GM21381 (cell line): ENCODE measurements around the gene RPS27L.

ENCODE experiments used
- ATAC-seq: cut with Tn5 transposase; IDR thresholded peaks from one replicate; pipeline ENCODE4 v1.9.1; 2021; ENCODE audit warnings: mild to moderate bottlenecking, moderate library complexity; ENCODE audit not compliant: unreplicated experiment

RPS27L gene

DNA sequence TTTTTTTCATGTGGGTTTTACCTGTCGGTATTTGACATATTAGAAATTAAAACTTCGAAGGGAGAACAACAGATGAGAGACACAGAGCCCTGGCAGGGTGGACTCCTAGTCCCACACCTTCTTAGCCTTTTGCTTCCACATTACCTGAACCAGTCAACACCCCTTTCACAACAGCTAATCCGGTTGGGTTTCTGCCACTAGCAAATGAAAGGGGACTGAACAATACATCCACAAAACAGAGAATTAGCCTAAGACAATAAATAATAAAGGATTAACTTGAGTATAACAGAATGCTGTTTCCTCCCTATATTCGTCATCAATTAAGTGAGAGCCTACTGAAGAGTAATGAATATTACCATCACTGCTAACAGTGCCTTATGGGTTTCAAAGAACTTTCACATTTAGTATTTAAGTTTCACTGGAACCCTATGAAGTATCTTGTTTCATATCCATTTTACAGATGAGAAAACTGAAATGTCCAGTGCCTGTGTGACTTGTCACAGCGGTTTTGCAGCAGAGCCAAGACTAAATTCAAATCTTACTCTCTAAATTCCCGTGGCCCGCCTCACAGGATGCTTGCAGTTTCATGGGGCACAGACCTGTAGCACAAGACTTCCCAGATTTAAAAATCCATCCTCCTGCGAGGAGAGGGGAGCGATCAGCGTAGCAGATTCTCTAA, 31.1 kb upstream of the RPS27L start:
- ATAC-seq: no peak

GRCh38 chr15:63187589-63188226, 30.4 kb upstream of the RPS27L start:
- no peak for ATAC-seq

DNA sequence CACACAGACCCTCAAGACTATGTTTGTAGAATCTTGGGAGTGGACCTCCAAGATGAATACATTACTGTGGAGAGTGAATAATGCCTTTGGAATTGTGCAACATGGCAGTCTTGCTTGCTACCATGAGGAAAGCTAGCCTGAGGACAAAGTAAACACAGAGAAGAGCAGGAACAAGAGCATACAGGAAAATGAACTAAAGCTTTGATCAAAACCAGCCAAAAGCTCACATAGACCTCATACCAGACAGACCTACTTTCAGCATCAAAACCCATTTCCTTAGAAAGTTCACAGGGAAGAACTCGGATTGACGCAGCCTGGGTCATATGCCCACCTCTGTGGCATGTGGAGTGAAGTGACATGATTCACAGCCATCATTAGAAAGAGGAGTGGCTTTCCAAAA, 28.8 kb upstream of the RPS27L start:
- no peak for ATAC-seq

- ATAC-seq: no peak
Measured at GRCh38 chr15:63185206-63185605, 27.9 kb upstream of the RPS27L start.

- no peak for ATAC-seq
Measured at GRCh38 chr15:63181648-63182047, 24.4 kb upstream of the RPS27L start.

DNA sequence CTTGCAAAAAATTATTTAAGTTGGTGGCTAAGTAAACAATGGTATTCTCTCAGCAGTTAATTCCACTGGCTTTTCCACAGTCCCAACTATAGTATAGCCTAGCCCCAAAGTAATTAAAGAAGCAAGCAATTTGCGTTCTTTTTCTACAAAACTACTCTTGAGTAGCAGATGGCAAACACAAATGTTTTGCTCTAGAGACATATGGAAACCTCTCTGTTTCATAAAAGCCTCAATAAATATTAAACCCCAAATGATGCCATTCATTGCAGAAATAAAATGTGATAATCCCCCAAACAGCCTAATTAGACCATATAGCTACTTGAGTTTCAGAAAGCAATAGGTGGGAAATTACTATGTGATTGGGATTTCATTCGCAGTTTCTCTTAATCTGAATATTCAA, 23.5 kb upstream of the RPS27L start:
- no peak for ATAC-seq

DNA sequence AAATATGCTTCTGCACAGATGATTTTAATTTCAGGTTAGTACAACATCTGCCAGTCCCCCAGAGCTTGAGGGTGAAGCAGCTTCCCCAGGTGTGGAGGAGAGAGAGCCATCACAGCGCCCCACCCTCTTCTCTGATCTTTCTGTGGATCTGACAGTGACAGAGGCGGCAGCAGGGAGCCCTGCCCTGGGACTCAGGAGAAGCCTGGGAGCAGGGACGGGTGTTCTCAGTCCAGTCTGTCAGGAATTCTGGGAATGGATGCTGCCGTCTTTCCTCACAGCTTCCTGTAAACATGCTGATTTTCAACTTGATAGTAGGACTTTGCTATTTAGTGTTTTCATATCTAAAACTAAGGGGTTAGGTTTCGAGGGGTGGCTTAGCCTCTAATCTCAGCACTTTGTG, 20.8 kb upstream of the RPS27L start:
- no peak for ATAC-seq

DNA sequence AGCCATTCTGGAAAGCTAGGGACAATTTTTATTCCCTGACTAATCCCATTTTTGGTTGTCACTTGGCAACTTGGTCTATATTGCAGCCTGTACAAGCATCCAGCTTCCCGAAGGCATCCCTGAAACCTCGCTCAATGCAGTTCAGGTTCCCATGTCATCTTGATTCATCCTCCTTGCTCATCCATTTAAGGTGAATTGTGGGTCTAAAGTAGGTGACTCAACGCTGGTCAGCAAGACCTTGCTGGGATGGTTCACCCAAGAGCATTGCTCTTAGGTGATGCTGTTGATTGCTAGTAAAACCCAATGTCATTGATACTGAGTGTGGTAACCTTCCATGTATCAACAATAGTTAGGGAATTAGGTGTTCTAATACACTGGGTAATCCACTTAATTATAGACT, 19.0 kb upstream of the RPS27L start:
- ATAC-seq: no peak

- ATAC-seq: no peak
Measured at GRCh38 chr15:63172851-63173451, 15.7 kb upstream of the RPS27L start.

DNA sequence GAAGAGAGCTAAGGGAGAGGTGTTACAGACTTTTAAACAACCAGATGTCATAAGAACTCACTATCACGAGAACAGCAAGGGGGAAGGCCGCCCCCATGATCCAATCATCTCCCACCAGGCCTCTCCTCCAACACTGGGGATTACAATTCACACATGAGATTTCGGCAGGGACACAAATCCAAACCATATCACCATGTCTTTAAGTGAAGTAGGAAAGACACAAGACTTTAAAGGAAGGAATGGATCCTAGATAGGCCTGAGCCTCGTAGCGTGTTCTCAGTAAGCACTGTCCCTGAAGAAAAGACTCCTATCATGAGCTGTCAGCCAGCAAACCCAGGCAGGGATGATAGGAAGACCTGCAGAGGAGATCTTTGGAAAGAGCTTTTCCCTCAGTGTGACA, 15.1 kb upstream of the RPS27L start:
- ATAC-seq: no peak

- no peak for ATAC-seq
Measured at GRCh38 chr15:63169788-63170187, 12.5 kb upstream of the RPS27L start.

DNA sequence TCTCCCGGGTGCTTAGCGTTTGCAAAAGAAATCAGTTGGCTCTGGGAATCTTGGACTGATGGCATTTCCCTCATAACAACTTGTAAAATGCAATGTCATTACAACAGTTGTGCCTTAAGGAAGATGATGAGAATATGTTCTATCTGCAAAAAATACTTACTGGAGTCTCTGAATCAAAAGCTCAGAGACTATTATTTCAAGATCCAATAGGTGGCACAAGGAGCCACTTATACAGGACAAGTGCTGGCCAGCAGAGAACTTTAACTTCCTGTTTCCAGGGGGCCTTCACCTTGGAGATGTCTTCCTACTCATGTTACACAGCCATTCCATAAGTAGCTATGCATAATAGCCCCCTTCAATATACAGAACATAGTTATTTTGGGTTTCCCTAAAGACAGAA, 8.9 kb upstream of the RPS27L start:
- ATAC-seq: no peak

DNA sequence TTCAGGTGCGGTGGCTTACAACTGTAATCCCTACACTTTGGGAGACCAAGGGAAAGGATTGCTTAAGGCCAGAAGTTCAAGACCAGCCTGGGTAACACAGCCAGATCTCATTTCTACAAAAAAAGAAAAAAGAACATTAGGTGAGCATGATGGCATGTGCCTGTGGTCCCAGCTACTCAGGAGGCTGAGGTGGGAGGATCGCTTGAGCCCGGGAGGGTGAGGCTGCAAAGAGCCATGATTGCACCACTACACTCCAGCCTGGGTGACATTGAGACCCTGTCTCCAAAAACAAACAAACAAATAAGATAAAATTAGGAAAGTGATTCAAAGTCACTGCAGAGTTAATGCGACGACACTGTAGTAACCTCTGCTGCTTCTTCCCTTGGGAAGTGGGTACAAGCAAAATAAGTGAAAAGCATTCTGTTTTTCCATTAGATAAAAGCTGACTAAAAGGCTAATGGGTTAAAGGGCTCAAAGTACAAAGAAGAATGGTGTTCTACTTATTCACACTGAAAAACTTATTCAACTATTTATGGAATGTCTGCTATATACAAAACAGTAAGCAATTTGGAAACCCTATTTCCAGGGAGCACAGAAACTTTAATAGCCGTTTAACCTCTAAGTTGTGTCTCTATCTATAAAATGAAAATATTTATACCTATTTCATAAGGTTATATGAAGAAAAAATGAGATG, 8.0 kb upstream of the RPS27L start:
- ATAC-seq: no peak

- ATAC-seq: no peak
Measured at GRCh38 chr15:63163217-63163616, 5.9 kb upstream of the RPS27L start.

DNA sequence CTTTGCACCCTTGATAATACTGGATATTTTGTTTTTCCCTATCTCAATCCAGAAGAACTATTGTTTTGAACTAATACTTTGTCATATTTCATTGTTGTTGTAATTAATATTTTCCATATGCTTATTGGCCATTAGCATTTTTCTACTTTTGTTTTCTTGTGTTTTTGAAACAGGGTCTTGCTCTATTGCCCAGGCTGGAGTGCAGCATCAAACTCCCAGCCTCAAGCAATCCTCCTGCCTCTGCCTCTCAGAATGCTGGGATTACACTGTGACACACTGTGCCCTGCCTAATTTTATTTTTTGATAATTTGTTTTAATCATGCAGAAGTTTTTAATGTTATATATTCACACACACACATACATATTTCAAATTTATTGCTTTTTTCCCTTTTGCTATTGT, 3.4 kb upstream of the RPS27L start:
- no peak for ATAC-seq

GRCh38 chr15:63157891-63158431, 684 bp upstream of the RPS27L start:
- ATAC-seq: peak; percentile 8

DNA sequence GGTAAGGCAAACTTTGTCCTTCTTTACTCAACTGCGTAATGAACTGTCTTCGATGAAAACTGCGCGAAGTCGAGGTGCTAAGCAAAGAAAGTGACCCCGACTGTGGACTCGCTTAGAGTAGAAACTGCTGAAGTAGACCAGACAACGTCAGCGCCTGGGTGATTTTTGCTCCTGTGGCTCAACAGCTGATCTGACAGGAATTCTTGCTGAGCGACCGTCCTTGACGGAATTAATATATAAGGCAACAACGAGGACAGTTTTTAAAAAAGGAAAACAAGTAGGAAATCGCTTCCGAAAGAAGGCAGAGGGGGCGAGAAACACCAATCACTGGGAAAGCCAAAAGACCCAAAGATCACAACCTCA, 541 bp downstream of the RPS27L start:
- ATAC-seq: peak; percentile 23

DNA sequence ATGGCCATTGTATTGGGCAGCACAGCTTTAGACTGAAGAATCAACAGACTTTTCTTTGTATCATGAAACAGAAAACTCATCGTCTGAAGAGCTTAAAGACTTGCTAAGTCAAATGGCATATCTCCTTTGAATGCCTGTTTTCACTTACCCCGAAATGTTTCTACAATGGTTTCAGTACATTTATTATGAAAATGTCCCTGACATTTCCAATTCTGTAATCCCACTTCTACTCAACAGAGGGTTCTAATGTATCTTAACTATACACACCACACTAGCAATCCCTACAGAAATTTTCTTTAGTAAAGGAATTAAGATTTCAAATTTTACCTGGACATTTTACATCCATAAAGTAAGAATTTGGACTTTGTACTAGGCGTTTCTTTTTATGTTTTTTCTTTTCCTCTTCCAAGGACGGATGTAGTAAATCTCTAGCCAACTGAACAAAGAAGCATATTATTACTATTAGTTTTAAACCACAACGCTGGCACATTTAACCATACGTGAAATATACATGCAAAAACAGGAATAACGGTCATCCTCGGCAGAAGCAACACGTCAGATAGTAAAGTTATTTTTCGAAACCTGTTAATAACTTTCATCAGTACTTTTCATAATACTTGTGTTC, 1.1 kb downstream of the RPS27L start:
- ATAC-seq: no peak

DNA sequence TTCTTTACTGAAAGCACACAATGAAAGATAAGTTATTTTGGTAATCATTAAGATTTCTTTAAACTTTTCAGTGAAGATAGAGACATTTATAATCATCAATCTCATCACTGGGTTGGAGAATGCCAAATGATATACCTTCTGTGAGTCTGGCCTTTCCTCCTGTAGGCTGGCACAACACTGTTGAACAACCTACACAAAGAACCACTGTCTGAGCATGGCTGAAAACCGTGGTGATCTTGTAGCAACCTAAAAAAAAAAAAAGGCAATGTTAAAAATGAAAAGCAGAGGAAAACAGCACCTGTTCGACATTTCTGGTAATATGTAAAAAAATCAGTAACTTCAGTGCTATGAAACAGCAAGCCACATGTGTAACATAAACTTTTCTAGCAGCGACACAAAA, 1.8 kb downstream of the RPS27L start:
- no peak for ATAC-seq

DNA sequence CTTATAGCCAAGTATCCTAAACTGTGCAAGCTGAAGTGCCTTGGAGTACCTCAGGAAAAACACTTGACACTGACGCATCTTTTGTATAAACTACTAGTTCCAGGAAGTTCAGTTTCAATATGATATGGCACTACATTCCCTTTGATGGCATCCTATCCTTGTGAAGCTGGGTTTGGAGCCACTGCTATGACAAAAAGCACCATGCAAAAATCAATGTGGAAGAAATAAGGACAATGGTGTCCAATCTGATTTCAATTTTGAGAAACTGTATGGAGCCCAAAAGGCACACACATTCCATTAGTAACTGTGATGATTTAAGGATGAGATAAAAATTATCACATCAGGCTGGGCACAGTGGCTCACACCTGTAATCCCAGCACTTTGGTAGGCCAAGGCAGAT, 5.6 kb downstream of the RPS27L start:
- ATAC-seq: no peak

- no peak for ATAC-seq
Measured at GRCh38 chr15:63146684-63147083, 10.6 kb downstream of the RPS27L start.
